IPS-NIHi11 (cell line): ENCODE measurements around the gene SLC5A8.

Experiments
- DNase-seq: peaks from one replicate; pipeline ENCODE4 v3.0.0; 2012; ENCODE audit warnings: mixed read lengths, low spot score

The SLC5A8 gene, protein sequence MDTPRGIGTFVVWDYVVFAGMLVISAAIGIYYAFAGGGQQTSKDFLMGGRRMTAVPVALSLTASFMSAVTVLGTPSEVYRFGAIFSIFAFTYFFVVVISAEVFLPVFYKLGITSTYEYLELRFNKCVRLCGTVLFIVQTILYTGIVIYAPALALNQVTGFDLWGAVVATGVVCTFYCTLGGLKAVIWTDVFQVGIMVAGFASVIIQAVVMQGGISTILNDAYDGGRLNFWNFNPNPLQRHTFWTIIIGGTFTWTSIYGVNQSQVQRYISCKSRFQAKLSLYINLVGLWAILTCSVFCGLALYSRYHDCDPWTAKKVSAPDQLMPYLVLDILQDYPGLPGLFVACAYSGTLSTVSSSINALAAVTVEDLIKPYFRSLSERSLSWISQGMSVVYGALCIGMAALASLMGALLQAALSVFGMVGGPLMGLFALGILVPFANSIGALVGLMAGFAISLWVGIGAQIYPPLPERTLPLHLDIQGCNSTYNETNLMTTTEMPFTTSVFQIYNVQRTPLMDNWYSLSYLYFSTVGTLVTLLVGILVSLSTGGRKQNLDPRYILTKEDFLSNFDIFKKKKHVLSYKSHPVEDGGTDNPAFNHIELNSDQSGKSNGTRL

DNA sequence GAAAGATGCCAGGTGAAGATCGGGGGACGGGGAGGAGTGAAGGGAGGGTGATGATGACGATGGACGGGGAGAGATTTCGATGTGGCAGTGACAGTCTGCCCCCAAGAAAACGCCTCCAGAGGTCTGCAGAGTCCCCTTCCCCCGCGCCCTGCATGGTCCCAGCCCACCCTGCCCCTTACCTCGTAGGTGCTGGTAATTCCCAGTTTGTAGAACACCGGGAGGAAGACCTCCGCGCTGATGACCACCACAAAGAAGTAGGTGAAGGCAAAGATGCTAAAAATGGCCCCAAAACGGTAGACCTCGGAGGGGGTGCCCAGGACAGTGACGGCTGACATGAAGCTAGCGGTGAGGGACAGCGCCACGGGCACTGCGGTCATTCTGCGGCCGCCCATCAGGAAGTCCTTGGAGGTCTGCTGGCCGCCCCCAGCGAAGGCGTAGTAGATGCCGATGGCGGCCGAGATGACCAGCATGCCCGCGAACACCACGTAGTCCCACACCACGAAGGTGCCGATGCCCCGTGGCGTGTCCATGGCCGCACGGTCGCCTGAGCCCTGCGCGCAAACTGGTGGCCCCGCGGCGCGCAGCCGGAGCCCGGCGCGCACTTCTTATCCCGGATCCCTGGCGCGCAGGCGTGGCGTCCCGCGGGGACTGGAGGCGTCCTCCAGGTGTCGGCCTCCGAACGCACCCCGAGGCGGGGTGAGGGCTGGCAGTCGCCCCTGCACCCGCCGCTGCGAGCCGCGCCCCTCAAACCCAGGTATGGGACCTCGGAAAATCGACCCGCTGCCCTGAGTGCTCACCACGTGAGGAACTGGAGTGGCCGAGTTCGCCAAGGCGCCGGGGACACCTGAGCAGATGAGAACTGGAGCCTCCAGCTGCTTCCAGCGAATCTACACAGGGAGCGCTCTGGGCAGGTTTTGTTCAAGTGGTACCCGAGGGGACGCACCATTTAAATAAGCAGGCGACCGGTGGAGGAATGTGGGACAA is at the start of gene SLC5A8:
TSS of gene SLC5A8 (minus strand) at position 920 of the 984 bp plus-strand sequence. CDS start at position 530, 390 bp downstream.
- peak; percentile 38 for DNase-seq

DNA sequence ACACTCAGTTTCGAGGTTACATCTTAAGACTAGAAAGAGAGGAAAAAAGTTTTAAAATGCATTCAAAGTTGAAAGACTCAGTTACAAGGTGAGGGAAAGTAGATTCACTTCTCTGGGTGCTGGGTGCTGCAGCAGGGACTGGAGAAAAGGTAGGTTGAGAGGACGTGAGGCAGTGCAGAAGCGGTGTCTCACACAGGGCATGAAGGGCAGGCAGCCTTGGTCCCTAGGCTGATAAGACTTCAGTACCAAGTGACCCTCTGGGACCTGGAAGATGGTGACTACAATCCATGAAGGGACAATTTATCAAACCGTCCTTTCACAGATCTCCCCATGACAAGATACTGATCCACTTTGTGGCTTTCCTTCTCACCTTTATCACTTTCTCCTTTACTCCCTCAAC is 47.3 kb upstream of the SLC5A8 start:
- DNase-seq, result no peak

- DNase-seq, result no peak
Measured at GRCh38 chr12:101256266-101256665, 46.2 kb upstream of the SLC5A8 start.

DNA sequence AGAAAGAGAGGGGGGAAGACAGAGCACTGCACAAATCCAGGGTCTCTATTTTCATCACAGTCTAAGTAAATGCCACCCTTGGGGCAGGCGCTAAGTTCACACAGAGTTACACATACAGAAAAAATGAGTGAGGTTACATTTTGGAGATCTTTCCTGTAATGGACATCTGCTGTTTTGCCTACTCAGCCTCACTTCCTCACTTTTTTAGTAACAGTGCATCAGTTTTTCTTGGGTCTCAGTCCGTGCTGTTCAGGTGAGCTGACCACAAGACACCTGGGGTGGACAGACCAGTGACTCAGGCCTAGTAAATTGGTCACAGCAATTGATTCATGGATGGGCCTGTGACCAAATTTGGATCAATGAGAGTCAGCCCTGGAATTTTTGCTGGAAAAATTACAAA is 33.6 kb upstream of the SLC5A8 start:
- DNase-seq, result no peak

DNA sequence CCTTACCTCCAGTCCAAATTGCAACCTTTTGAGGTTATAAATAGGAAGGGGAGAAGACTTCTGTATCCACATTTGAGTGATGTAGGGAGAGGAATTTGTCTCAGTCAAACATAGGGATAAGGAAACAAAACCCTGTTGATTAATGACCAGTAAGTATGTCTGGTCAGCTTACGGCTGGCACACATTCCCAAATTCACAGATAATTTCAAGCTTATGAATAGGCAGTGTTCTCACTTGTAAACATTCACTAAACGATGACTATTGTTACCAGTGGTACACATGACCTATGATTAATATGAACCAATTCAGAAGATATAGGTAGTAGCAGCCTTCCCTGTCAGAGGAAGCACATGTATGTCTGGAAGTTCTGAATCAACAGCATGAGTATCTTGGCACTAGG is 33.0 kb upstream of the SLC5A8 start:
- DNase-seq, result no peak

DNA sequence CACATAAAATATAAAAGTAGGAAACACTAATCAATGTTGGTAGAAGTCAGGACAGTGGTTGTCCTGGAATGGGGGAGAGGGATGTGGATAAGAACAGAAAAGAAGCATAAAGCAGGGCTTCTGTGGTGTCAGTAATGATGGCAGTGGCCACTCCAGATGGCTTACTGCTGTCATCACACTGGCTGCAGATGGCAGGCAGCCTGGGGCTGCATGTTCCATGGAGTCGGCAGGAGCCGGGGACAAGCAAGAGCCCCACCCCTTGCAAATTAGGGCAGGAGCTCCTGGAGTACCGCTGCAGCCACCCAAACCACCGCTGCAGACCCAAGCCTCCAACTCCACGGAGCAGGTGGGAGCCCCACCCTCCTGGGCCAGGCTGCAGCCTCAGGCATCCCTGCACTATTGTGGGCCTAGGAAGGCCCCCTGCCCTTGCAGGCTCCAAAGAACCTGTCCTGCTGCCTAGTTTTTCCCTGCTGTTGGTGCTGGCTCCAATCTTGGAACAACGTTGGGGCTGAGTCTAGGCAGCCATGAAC is 28.8 kb upstream of the SLC5A8 start:
- DNase-seq, result no peak

DNA sequence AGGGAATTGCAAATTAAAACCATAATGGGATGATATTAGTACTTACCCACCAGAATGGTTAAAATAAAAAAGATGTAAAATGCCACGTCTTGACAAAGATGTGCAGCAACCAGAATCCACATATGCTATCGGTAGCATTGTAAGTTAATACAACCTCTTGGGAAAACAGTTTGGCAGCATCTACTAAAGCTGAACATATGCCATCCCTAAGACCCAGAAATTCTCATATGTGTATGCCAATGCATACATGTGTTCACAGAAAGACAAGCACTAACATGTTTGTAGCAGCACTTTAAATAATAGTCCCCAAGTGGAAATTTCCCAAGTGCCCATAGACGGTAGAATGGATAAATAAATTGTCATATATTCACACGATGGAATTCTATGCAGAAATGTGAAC is 28.3 kb upstream of the SLC5A8 start:
- no peak for DNase-seq

DNA sequence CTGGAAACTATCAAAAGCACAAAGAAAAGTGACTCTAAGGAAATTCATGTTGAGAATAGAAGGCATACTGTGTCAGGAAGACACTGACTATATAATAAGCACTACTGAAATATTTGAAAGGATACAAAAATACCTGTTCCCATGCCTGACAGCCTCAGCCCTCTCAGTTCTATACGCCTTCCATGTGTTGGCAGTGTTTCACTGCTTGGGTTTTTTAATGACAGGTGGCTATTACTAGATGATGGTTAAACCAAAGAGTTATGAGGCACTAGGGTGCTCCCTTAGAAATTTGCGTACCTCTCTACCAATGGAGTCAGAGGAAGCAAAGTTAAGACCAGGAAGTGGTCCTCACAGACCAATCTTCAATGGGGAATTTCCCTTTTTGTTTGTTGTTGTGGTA is 25.6 kb upstream of the SLC5A8 start:
- no peak for DNase-seq

GRCh38 chr12:101231636-101232035 is 21.6 kb upstream of the SLC5A8 start:
- no peak for DNase-seq

DNA sequence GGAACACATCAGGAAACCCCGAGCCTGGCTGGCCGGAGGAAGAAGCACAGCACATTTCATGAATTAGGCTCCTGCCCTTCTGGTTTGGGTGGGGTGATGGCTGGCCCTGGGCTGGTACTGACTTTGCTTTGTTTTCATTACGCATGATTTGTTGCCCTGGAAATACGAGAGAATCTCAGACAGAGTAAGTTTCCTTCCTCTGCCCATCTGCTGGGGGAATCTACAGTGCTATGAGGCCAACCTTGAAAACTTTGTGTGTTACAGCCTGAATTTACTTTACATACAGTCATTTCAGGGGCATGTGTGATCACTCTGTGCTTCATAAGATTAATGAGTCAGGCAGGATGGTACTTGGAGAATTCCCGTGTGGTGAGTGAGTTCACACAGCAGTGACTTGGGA is 20.5 kb upstream of the SLC5A8 start:
- DNase-seq, result no peak

- no peak for DNase-seq
Measured at GRCh38 chr12:101229841-101230241, 19.8 kb upstream of the SLC5A8 start.

- no peak for DNase-seq
Measured at GRCh38 chr12:101221301-101221700, 11.3 kb upstream of the SLC5A8 start.

- no peak for DNase-seq
Measured at GRCh38 chr12:101216810-101217209, 6.8 kb upstream of the SLC5A8 start.

DNA sequence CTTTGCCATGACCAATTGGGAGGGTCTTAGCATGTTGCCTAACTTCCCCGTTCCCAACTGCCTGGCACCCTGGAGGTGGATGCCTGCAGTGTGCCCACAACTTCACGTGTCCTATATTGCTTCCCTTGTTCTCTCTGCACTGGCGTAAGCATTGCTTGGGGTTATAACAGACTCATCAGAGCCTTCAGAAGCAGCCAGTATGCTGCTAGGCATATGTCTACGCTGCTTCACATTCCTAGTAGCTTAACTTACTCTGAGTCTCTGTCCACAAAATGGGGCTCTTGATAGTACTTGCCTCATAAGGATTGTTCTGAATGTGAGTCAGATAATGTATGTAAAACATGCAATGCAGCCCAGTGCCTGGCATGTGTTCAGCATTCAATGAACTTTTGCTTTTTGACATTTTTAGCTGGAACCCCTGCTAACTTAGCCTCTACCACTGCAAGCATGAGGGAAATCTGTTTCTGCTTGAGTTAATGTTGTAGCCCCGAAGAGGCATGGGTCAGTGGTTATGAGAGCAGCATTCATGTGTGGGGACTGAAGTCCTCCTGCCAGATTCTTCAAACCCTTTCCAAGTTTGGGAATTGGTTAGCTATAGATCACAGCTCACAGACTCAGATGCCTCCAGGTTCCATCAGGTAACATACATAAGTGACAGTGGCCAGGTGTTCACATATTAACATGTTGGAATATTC is 2.8 kb downstream of the SLC5A8 start:
- no peak for DNase-seq

DNA sequence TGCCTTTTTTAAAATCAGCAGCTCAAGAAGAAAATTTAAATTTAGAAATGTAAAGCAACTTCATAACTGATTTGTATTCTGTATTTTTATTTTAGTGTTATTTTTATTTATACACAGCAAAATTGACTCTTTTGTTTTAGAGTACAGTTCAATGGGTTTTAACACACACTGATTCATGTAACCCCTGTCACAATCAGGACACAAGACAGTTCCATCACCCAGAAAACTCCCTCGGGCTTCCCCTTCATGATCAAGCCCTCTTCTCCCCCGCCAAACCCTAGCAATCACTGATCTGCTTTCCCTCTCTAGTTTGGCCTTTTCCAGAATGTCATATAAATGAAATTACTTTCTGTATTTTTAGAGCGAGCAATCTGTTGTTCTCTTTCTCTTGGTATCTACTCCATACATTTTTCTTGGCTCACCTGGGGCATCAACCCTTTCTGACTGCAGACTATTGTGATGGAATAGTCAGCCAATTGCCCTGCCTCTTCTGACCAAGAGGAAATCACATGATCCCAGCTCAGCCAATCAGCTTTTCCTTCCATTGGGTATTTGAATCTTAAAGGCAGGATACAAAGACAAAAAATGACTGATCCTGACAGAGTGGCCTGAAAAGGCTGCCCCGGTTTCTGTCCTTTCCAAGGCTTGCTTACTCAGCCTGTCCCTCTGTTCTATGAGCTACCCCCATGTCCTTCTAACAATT is 5.3 kb downstream of the SLC5A8 start:
- DNase-seq, result peak; percentile 26

DNA sequence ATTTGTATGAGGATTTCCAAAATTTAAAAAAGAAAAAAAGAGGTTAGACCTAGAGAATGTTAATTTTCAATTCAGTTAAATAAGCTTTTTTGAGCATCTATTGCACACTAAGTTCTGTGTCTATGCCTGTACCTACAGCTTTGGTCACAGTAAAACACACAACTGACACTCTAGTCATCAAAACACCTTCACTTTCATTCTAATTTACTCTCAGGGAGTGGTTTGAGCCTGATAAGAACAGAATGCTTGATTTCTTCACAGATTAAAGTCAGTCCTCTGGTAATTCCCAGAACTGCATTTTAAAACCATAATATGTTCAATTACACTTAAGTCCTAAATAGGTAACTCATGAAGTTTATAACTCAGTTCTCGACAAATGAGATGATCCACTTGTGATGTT is 9.2 kb downstream of the SLC5A8 start:
- no peak for DNase-seq

DNA sequence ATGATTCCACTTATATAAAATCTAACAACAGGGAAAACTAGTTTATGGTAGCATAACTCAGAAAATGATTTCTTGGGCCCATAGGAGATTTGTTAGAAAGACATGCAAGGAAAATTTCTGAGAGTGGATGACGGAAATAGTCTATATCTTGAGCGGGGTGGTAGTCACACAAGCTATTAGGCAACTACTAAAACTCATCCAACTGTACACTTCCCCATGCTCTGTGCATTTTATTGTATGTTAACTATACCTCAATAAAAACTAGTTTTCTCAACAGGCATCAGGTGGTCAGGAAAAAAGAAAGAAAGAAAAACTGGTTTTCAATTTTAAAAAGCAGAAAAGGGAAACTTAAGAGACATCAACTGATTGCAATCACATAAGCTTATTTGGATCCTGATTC is 9.9 kb downstream of the SLC5A8 start:
- no peak for DNase-seq

DNA sequence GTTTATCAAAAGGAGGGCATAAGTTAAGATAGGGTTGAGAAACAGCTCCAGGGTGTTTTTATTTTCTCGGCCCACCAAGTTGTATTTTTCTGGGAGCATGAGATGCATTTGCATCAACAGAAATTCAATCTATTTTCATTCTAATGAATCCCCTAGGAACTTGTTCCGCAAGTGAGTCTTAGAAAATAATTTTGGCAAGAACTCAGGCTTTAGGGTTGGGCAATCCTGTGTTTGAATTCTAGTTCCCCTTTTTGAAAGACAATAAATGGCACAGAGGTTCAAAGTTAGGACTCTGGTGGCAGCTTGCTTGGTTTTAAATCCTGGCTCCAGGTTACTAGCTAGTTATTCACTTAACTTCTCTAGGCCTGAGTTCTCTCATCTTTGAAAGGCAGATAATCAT is 23.7 kb downstream of the SLC5A8 start:
- DNase-seq, result no peak

DNA sequence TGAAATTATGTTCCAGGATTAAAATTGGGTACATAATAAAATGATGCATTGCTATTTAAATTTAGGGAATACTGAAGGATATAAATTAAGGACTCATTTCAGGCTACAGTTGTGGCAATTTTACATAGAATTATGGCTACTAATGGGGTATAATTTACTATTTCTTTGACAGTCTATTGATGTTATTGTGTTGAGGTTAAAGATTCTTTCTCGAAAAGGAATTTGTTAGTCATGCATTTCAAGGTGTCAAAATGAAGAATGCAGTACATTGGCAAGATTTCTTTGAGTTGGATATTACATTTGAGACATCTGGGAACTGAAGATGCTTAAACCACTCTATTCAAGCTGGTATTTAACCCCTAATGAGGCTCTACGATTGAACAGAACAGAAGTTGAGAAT is 28.3 kb downstream of the SLC5A8 start:
- no peak for DNase-seq

DNA sequence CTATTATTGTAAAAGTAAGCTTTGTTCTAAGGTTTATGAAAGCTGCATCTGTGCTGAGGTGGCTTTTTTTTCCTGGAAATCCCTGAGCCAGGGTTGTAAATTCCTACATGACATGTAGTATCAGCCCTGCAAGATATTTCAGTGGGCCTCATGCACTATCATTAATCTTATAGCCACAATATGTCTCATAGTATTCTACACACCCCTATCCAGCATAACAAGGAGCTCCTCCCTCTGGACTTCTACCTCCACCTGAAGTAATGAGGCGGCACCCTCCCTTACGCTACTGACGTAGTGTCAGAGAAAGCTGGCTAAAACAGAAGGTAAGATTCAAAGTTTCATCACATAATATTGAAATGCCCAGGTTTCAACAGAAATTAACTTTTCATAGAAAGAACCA is 35.5 kb downstream of the SLC5A8 start:
- no peak for DNase-seq

DNA sequence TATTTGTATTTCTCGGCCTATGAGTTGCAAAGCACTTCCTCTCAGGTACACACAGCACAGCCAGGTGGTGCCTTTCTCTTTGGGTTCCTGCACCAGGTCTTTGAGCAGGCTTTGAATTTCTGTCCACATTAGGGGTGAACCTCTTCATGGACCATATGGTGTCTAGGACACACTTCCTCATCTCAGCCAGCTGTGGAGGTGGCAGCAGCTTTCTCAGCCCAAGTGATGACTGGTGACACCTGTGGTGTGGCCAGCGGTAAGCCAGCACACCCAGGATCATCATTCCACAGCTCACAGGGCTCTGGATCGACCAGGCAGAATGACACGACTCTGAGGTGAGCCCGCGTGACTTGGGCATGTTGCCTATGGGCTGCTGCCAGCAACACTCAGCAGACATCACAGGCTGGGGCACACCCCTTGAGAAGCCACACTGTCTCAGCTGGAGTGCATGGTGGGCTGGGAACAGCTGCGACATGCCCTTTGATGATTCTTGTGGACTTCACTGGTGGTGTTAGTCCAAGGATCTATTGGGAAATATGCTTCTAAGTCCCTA is 36.8 kb downstream of the SLC5A8 start:
- no peak for DNase-seq
